Stimulated activated CD4-positive, alpha-beta T cell treated with anti-CD3 and anti-CD28 coated beads, Interleukin-12 subunit alpha, Interleukin-12 subunit beta, amount 100 ng/mL, for 24 hours (primary cell): ENCODE data around the gene C1QTNF12.
"Not testable (repeated sequence)": the region's sequence is repeated elsewhere in the genome, so short reads cannot be mapped to it uniquely, and the experiment has no call there.

ENCODE experiments used
- DNase-seq, 2 experiments: peaks; one replicate each; pipeline ENCODE4 v3.0.0-alpha.2; 2020; ENCODE audit warnings: low read depth in 2 of 2

The C1QTNF12 gene

GRCh38 chr1:1259540-1259939 is 13.0 kb upstream of the C1QTNF12 start:
- DNase-seq, result no peak

GRCh38 chr1:1259119-1259488 is 12.6 kb upstream of the C1QTNF12 start:
- DNase-seq, result no peak

- no peak for DNase-seq
Observed at GRCh38 chr1:1256956-1257871, 10.7 kb upstream of the C1QTNF12 start.

GRCh38 chr1:1255611-1256010 is 9.1 kb upstream of the C1QTNF12 start:
- DNase-seq, result no peak

GRCh38 chr1:1255078-1255477 is 8.6 kb upstream of the C1QTNF12 start:
- DNase-seq, result no peak

GRCh38 chr1:1254667-1254998 is 8.1 kb upstream of the C1QTNF12 start:
- DNase-seq, result no peak

GRCh38 chr1:1253972-1254666 is 7.6 kb upstream of the C1QTNF12 start:
- DNase-seq, result no peak

- no peak for DNase-seq
Observed at GRCh38 chr1:1253314-1253713, 6.8 kb upstream of the C1QTNF12 start.

GRCh38 chr1:1250786-1251284 is 4.3 kb upstream of the C1QTNF12 start:
- peak; percentile 46 to 48 for DNase-seq

- DNase-seq, result not testable (repeated sequence)
Observed at GRCh38 chr1:1248009-1248913, 1.7 kb upstream of the C1QTNF12 start.

GRCh38 chr1:1247341-1247913 is 905 bp upstream of the C1QTNF12 start:
- no peak for DNase-seq

GRCh38 chr1:1245817-1246576 is 525 bp downstream of the C1QTNF12 start:
- DNase-seq, result no peak

GRCh38 chr1:1245178-1245816 is 1.2 kb downstream of the C1QTNF12 start:
- DNase-seq, result no peak

- no peak for DNase-seq
Observed at GRCh38 chr1:1244192-1244811, 2.2 kb downstream of the C1QTNF12 start.

- no peak for DNase-seq
Observed at GRCh38 chr1:1243807-1244191, 2.7 kb downstream of the C1QTNF12 start.

- DNase-seq, result no peak
Observed at GRCh38 chr1:1243266-1243660, 3.3 kb downstream of the C1QTNF12 start.

- DNase-seq, result no peak
Observed at GRCh38 chr1:1242461-1243265, 3.9 kb downstream of the C1QTNF12 start.

- no peak for DNase-seq
Observed at GRCh38 chr1:1241588-1242219, 4.8 kb downstream of the C1QTNF12 start.
